Calu3 (cell line): Measurements from ENCODE around the gene LIF. TPM values are rescaled to one million over a fixed set of nuclear protein-coding genes. Genes with fewer than 3 reads are reported as not detected.

Source experiments
- BruUV-seq: library from RNA; stranded (reverse); fragments of 400-500 nt; replicated peaks from 2 replicates; lab custom pipeline; 2021; lab: Mats Ljungman, UMichigan
- CTCF ChIA-PET: fragments of 300-600 bp; sonication (Branson Sonifier 250); formaldehyde crosslinking; loops from one replicate; lab custom pipeline; 2022; ENCODE audit warnings: antibody characterized with exemption; lab: Charles Lee
- DNase-seq: peaks from one replicate; pipeline ENCODE4 v3.0.0; 2022
- H3K27ac Mint-ChIP-seq: one replicate; pipeline ENCODE4 v1.8.0; 2022; ENCODE audit warnings: mixed read lengths; ENCODE audit not compliant: unreplicated experiment
- H3K27me3 Mint-ChIP-seq: one replicate; pipeline ENCODE4 v1.8.0; 2022; ENCODE audit warnings: mixed read lengths; ENCODE audit not compliant: unreplicated experiment
- H3K36me3 Mint-ChIP-seq: one replicate; pipeline ENCODE4 v1.8.0; 2022; ENCODE audit warnings: mild to moderate bottlenecking, moderate library complexity, mixed read lengths; ENCODE audit not compliant: insufficient read depth, unreplicated experiment
- H3K4me1 Mint-ChIP-seq: one replicate; pipeline ENCODE4 v1.8.0; 2022; ENCODE audit warnings: mild to moderate bottlenecking, low read depth, mixed read lengths; ENCODE audit not compliant: unreplicated experiment
- H3K4me3 Mint-ChIP-seq: one replicate; pipeline ENCODE4 v1.8.0; 2022; ENCODE audit warnings: mild to moderate bottlenecking, low read depth, moderate library complexity, mixed read lengths; ENCODE audit not compliant: unreplicated experiment
- H3K9me3 Mint-ChIP-seq: one replicate; pipeline ENCODE4 v1.8.0; 2022; ENCODE audit warnings: low read depth, mixed read lengths; ENCODE audit not compliant: unreplicated experiment
- CTCF ChIP-seq: fragments of 200-600 bp; IDR thresholded peaks from one replicate; pipeline ENCODE4 v1.8.0; 2022; ENCODE audit warnings: antibody characterized with exemption; ENCODE audit not compliant: unreplicated experiment
- intact Hi-C: fragments of 100-400 bp; cut with micrococcal nuclease; formaldehyde crosslinking; loops from one replicate; pipeline ENCODE4 v1.10.0; 2022; ENCODE audit not compliant: unreplicated experiment
- total RNA-seq: library from RNA; stranded (reverse); gene quantifications from 2 replicates; pipeline ENCODE4 v1.2.3, GENCODE V29; 2022

Gene LIF
- total RNA-seq, 1 experiment from 2014 or later, result 260 TPM

GRCh38 chr22:30247974-30248373 is 1.4 kb upstream of the LIF start:
- no peak for TF ChIP-seq CTCF
- intact Hi-C loops, result no loop called here
- H3K4me3 Mint-ChIP-seq, result peak overlapping the region; percentile 78
- CTCF ChIA-PET, result no interaction called here
- no peaks in the 10 kb centered on the region for H3K27me3 Mint-ChIP-seq
- peak overlapping the region; percentile 98 for H3K27ac Mint-ChIP-seq
- H3K36me3 Mint-ChIP-seq, result peaks cover 100% of the 10 kb centered on the region
- BruUV-seq, result no TSS peak
- peaks cover 83% of the 10 kb centered on the region for H3K4me1 Mint-ChIP-seq
- no peaks in the 10 kb centered on the region for H3K9me3 Mint-ChIP-seq
- DNase-seq, result peak; percentile 59

GRCh38 chr22:30247561-30247960 is 1.0 kb upstream of the LIF start:
- peak overlapping the region; percentile 98 for H3K27ac Mint-ChIP-seq
- peaks cover 100% of the 10 kb centered on the region for H3K36me3 Mint-ChIP-seq

GRCh38 chr22:30246814-30247376 is 336 bp upstream of the LIF start:
- H3K36me3 Mint-ChIP-seq, result peaks cover 100% of the 10 kb centered on the region
- H3K4me1 Mint-ChIP-seq, result peaks cover 80% of the 10 kb centered on the region
- intact Hi-C loops, result no loop called here
- H3K27ac Mint-ChIP-seq, result peak overlapping the region; percentile 98
- no peaks in the 10 kb centered on the region for H3K27me3 Mint-ChIP-seq
- peak overlapping the region; percentile 78 for H3K4me3 Mint-ChIP-seq
- no peak for TF ChIP-seq CTCF
- peak; percentile 62 for DNase-seq
- no peaks in the 10 kb centered on the region for H3K9me3 Mint-ChIP-seq
- BruUV-seq, result no TSS peak
- CTCF ChIA-PET, result interaction anchor here (0.6 to 2.2 kb wide), 5 partner anchors 9 to 46 kb away, joined by 3 to 7 read pairs (median 5); no protein-coding TSS in a partner anchor

More at GRCh38 chr22:30247561-30247960, 1.0 kb upstream of the LIF start:
- peaks cover 83% of the 10 kb centered on the region for H3K4me1 Mint-ChIP-seq
- no TSS peak for BruUV-seq
- no peak for DNase-seq
- H3K4me3 Mint-ChIP-seq, result peak overlapping the region; percentile 78
- intact Hi-C loops, result no loop called here
- H3K27me3 Mint-ChIP-seq, result no peaks in the 10 kb centered on the region
- no peaks in the 10 kb centered on the region for H3K9me3 Mint-ChIP-seq
- TF ChIP-seq CTCF, result no peak
- CTCF ChIA-PET, result no interaction called here

GRCh38 chr22:30245181-30245984 is 1.2 kb downstream of the LIF start:
- H3K27me3 Mint-ChIP-seq, result no peaks in the 10 kb centered on the region
- no TSS peak for BruUV-seq
- TF ChIP-seq CTCF, result no peak
- no peaks in the 10 kb centered on the region for H3K9me3 Mint-ChIP-seq
- peaks cover 100% of the 10 kb centered on the region for H3K36me3 Mint-ChIP-seq
- DNase-seq, result no peak
- H3K27ac Mint-ChIP-seq, result peak overlapping the region; percentile 98
- H3K4me3 Mint-ChIP-seq, result peak overlapping the region; percentile 78
- CTCF ChIA-PET, result interaction anchor here (0.5 to 2.2 kb wide), 4 partner anchors 10 to 154 kb away, joined by 3 to 7 read pairs (median 6); no protein-coding TSS in a partner anchor
- intact Hi-C loops, result no loop called here
- H3K4me1 Mint-ChIP-seq, result peaks cover 81% of the 10 kb centered on the region
